Gastroesophageal sphincter (tissue), 3 donors: ENCODE results near the gene RASGRP4.

Experiments used
- CTCF ChIP-seq, 4 experiments: fragments of 200-600 bp in 2 of 4; fragments of 450-650 bp in 2 of 4; sonication (generic) in 1 of 4; IDR thresholded peaks; one replicate each; pipeline ENCODE4 v1.5.1; 2017 to 2019; ENCODE audit warnings: antibody characterized with exemption in 4 of 4, mild to moderate bottlenecking in 2 of 4, moderate library complexity in 2 of 4
- POLR2A ChIP-seq, 2 donors: fragments of 450-650 bp; IDR thresholded peaks; one replicate each; pipeline ENCODE4 v1.6.1; 2017; ENCODE audit warnings: antibody characterized with exemption in 2 of 2, mild to moderate bottlenecking in 2 of 2, moderate library complexity in 1 of 2
- POLR2AphosphoS5 ChIP-seq: sonication (generic); formaldehyde crosslinking; IDR thresholded peaks from one replicate; pipeline ENCODE4 v1.6.1; 2017; ENCODE audit warnings: antibody characterized with exemption

- TF ChIP-seq POLR2AphosphoS5, result no peak
- TF ChIP-seq CTCF (IDR thresholded peaks at IDR 0.05), result no peak
- TF ChIP-seq POLR2A (IDR thresholded peaks at IDR 0.05), result no peak
Measured at GRCh38 chr19:38463365-38463764, 37.3 kb upstream of the RASGRP4 start.
